IPS DF 4.7 (cell line): ENCODE measurements around the gene STK24.
"Not testable (repeated sequence)": the region's sequence is repeated elsewhere in the genome, so short reads cannot be mapped to it uniquely, and the experiment has no call there.

Experiments used
- DNase-seq: peaks from one replicate; pipeline ENCODE4 v3.0.0-alpha.2; 2013; ENCODE audit warnings: low spot score; ENCODE audit errors: extremely low read depth

Gene STK24

GRCh38 chr13:98576963-98577835, at the start of gene STK24:
TSS of gene STK24 (minus strand) at chr13:98577107. CDS start at chr13:98576786, 321 bp downstream.
- DNase-seq, result no peak

GRCh38 chr13:98626298-98626935, 49.5 kb upstream of the STK24 start:
- DNase-seq, result no peak

DNA sequence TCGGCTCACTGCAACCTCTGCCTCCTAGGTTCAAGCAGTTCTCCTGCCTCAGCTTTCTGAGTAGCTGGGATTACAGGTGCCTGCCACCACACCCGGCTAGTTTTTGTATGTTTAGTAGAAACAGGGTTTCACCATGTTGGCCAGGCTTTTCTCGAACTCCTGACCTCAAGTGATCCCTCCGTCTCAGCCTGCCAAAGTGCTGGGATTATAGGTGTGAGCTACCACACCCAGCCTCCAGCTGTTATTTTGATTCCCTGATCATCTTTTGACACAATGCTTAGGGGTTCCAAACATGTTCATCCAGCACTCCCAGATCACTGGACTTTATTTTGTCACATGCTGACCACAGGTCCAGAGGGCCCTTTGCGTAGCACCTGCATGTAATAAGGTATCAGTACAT, 47.7 kb upstream of the STK24 start:
- not testable (repeated sequence) for DNase-seq

DNA sequence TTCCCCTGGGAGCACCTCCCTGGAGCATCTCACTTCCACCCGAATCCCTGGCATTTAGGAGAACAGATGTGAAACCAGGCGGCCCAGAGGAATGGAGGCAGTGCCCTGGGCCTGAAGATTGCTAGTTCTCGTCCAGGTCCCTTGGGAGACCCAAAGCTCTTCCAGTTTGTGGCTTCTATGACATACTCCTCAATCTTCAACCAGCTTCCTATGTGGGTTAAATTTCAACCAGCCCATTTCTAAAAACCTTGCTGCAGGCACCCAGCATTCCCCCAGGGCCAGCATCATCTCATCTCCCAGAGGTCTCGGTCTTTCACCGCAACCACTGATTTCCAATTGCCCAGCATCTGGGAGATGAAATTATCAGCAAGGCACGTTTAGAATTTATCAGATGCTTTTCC, 46.0 kb upstream of the STK24 start:
- DNase-seq, result no peak

GRCh38 chr13:98619556-98619955, 42.6 kb upstream of the STK24 start:
- no peak for DNase-seq

- not testable (repeated sequence) for DNase-seq
These were observed 38.7 kb upstream of the STK24 start for GRCh38 chr13:98615595-98615994.

GRCh38 chr13:98613591-98613990, 36.7 kb upstream of the STK24 start:
- DNase-seq, result no peak

GRCh38 chr13:98609756-98610155, 32.8 kb upstream of the STK24 start:
- DNase-seq, result no peak

GRCh38 chr13:98606296-98606695, 29.4 kb upstream of the STK24 start:
- DNase-seq, result no peak

DNA sequence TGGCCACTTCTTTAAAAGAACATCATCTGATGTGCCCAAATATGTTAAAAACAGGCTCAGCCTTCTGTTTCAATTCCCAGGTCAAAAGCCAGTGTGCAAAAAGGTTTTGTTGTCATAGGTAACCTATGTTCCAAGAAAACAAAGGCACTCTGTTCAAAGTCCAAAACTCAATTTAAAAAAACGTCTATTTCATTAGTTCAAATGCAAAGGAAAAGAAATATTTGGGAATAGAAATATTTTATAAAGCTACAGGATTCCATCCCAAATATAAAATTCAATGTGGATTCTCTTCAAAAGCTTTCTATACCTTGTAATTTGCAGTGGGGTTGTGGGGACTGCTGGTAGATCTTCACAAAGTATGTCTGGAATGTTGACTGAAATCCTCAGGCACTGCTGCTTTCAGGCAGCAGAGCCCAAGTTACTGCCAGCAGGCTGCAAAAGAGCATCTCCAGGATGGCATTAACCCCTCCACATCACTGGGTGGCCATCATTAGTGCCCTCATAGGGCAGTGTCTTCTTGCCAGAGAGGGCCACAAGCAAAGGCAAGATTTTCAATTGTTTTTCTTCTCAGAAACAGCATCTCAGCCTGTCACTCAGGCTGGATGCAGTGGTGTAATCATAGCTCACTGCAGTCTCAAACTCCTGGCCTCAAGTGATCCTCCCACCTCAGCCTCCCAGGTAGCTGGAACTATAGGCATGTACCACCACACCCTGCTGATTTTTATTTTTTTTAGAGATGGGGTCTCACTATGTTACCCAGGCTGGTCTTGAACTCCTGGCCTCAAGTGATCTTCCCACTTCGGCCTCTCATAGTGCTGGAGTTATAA, 22.8 kb upstream of the STK24 start:
- DNase-seq, result no peak

DNA sequence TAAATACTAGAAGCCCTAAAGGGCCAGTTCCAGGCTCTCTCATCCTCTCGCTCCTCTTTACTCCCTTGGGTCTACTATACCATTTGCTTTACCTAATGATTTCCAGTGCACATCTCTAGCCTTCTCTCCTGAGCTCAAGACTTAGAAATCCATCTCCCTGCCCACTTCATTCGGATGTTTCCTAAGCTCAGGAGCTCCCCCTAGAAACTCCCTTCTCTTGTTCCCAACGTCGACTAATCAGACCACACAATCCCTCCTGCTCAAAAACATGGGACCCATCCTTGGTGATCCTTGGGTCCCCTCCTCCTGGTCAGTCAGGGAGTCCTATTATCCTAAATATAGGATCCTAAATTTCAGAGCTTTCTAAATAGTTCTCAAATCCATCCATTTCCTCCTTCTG, 21.1 kb upstream of the STK24 start:
- no peak for DNase-seq

DNA sequence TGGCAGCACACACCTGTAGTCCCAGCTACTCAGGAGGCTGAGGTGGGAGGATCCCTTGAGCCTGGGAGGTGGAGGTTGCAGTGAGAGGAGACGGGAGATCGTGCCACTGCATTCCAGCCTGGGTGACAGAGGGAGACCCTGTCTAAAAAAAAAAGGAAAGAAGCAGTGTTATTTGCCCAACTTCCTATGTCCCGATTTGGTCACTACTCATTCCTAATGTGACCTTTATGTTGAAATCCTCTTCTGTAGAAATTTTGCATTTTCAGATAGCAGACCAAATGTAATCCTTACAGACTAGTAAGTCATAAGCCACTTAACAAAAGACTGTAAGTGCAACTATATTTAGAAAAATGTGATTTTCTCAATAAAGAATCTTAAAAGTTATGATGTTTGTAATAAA, 18.2 kb upstream of the STK24 start:
- no peak for DNase-seq

- DNase-seq, result no peak
These were observed 15.4 kb upstream of the STK24 start for GRCh38 chr13:98592362-98592732.

- DNase-seq, result no peak
These were observed 14.9 kb upstream of the STK24 start for GRCh38 chr13:98591721-98592361.

GRCh38 chr13:98590471-98590870, 13.6 kb upstream of the STK24 start:
- DNase-seq, result not testable (repeated sequence)

DNA sequence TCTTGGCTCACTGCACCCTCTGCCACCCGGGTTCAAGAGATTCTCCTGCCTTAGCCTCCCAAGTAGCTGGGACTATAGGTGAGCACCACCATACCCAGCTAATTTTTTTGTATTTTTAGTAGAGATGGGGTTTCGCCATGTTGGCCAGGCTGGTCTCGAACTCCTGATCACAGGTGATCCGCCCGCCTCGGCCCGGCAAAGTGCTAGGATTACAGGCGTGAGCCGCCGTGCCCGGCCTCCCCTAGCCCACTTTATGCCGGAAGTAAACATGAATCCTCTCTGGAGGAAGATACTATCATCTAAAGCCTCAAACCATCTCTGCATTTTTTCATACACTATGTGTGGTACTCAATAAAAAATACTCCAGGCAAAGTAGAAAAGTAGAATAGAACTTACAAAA, 12.6 kb upstream of the STK24 start:
- not testable (repeated sequence) for DNase-seq

GRCh38 chr13:98586400-98587345, 9.8 kb upstream of the STK24 start:
- no peak for DNase-seq

- DNase-seq, result no peak
These were observed 9.0 kb upstream of the STK24 start for GRCh38 chr13:98585946-98586345.

DNA sequence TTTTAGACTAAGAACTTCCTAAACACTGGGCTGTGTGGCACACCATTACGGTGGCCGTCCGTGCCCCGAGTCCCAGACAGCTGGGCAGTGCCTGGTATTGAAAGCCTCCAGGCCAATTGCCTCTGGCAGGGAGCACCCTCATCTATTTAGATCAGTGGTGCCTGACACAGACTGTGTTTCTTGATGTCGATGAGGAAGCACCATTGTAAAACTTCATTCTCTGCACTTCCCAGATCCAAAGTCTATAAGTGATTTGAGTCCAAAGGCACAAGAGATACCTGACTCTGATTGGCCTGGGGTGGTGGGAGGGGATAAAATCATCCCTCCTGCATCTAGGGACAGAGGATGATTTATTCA, 8.5 kb upstream of the STK24 start:
- no peak for DNase-seq

- no peak for DNase-seq
These were observed 7.9 kb upstream of the STK24 start for GRCh38 chr13:98584668-98585397.
